HG03045 (cell line): Measurements from ENCODE around the gene PSG3.
"Not testable (repeated sequence)": the region's sequence is repeated elsewhere in the genome, so short reads cannot be mapped to it uniquely, and the experiment has no call there.

ENCODE experiments used
- ATAC-seq: cut with Tn5 transposase; IDR thresholded peaks from one replicate; pipeline ENCODE4 v1.9.1; 2021; ENCODE audit warnings: mild to moderate bottlenecking, moderate library complexity; ENCODE audit not compliant: unreplicated experiment

The PSG3 gene

GRCh38 chr19:42695811-42696503 lies 44.3 kb downstream of the PSG3 start:
- no peak for ATAC-seq

GRCh38 chr19:42693760-42694350 lies 46.4 kb downstream of the PSG3 start:
- no peak for ATAC-seq

GRCh38 chr19:42683917-42684513 lies 56.3 kb downstream of the PSG3 start:
- ATAC-seq, result no peak

- ATAC-seq, result not testable (repeated sequence)
These were observed 64.0 kb downstream of the PSG3 start for GRCh38 chr19:42676326-42676725.

GRCh38 chr19:42674549-42674948 lies 65.7 kb downstream of the PSG3 start:
- ATAC-seq, result not testable (repeated sequence)
